Mesendoderm (in vitro differentiated cells): ENCODE results near the gene MARCKSL1.

ENCODE experiments used
- DNase-seq: peaks from one replicate; pipeline ENCODE4 v3.0.0; 2013
- H2AK5ac ChIP-seq: 2 replicates; pipeline ENCODE4 v1.6.1; 2013; ENCODE audit warnings: low read length, inconsistent platforms
- H2BK120ac ChIP-seq: 2 replicates; pipeline ENCODE4 v1.6.1; 2013; ENCODE audit warnings: low read depth, mild to moderate bottlenecking, low read length, moderate library complexity, mixed read lengths
- H2BK15ac ChIP-seq: replicated peaks from 2 replicates; pipeline ENCODE4 v1.6.1; 2013; ENCODE audit warnings: low read depth, mild to moderate bottlenecking, moderate library complexity
- H2BK5ac ChIP-seq: 2 replicates; pipeline ENCODE4 v1.6.1; 2013; ENCODE audit warnings: low read length, inconsistent platforms
- H3K18ac ChIP-seq: 2 replicates; pipeline ENCODE4 v1.6.1; 2013; ENCODE audit warnings: mild to moderate bottlenecking, low read length, mixed read lengths
- H3K23ac ChIP-seq: one replicate; pipeline ENCODE4 v1.6.1; 2013; ENCODE audit warnings: low read length
- H3K27ac ChIP-seq: 2 replicates; pipeline ENCODE4 v1.5.1; 2013; ENCODE audit warnings: low read depth, mild to moderate bottlenecking, inconsistent platforms, low read length, moderate library complexity
- H3K27me3 ChIP-seq: 2 replicates; pipeline ENCODE4 v1.6.1; 2013; ENCODE audit warnings: low read length, control low read depth, mild to moderate bottlenecking, inconsistent platforms; ENCODE audit not compliant: insufficient read depth, poor library complexity
- H3K36me3 ChIP-seq: 2 replicates; pipeline ENCODE4 v1.6.1; 2013; ENCODE audit warnings: low read length, inconsistent platforms; ENCODE audit not compliant: control insufficient read depth, insufficient read depth
- H3K4ac ChIP-seq: one replicate; pipeline ENCODE4 v1.6.1; 2013; ENCODE audit warnings: low read depth, mild to moderate bottlenecking, low read length, moderate library complexity
- H3K4me1 ChIP-seq: 2 replicates; pipeline ENCODE4 v1.6.1; 2013; ENCODE audit warnings: low read depth, low read length, inconsistent platforms; ENCODE audit not compliant: control insufficient read depth
- H3K4me2 ChIP-seq: 2 replicates; pipeline ENCODE4 v1.6.1; 2013; ENCODE audit warnings: low read length
- H3K4me3 ChIP-seq: 2 replicates; pipeline ENCODE4 v1.5.1; 2013; ENCODE audit warnings: mild to moderate bottlenecking, low read length
- H3K56ac ChIP-seq: one replicate; pipeline ENCODE4 v1.6.1; 2013; ENCODE audit warnings: low read length
- H3K79me1 ChIP-seq: 2 replicates; pipeline ENCODE4 v1.6.1; 2013; ENCODE audit warnings: low read length, inconsistent platforms
- H3K79me2 ChIP-seq: 2 replicates; pipeline ENCODE4 v1.6.1; 2013; ENCODE audit warnings: mild to moderate bottlenecking, low read length; ENCODE audit not compliant: control insufficient read depth, insufficient read depth
- H3K9ac ChIP-seq: 2 replicates; pipeline ENCODE4 v1.6.1; 2013; ENCODE audit warnings: low read length, inconsistent platforms
- H4K5ac ChIP-seq: one replicate; pipeline ENCODE4 v1.6.1; 2013; ENCODE audit warnings: low read length
- H4K8ac ChIP-seq: one replicate; pipeline ENCODE4 v1.6.1; 2013; ENCODE audit warnings: low read depth, mild to moderate bottlenecking, control low read depth, low read length, moderate library complexity
- WGBS: extraction: QIAGEN DNeasy Blood & Tissue Kit; methylation state at CpG from one replicate; pipeline ENCODE4 v1.1.7; 2013; ENCODE audit warnings: low lambda C conversion rate, missing lambda C conversion rate; ENCODE audit not compliant: insufficient coverage; ENCODE audit errors: extremely low coverage; 5-methylcytosine and 5-hydroxymethylcytosine counted together

Gene MARCKSL1

GRCh38 chr1:32352239-32352745 is 16.3 kb upstream of the MARCKSL1 start:
- H4K8ac ChIP-seq: no peak overlapping the region
- no peaks in the 10 kb centered on the region for H3K4me1 ChIP-seq
- H3K18ac ChIP-seq: no peak overlapping the region
- no peaks in the 10 kb centered on the region for H3K36me3 ChIP-seq
- H2AK5ac ChIP-seq: no peak overlapping the region
- no peaks in the 10 kb centered on the region for H3K27me3 ChIP-seq
- no peak overlapping the region for H2BK5ac ChIP-seq
- H3K9ac ChIP-seq: peak overlapping the region; percentile 90
- no peak overlapping the region for H4K5ac ChIP-seq
- no peaks in the 10 kb centered on the region for H3K79me1 ChIP-seq
- no peak overlapping the region for H2BK15ac ChIP-seq
- no peaks in the 10 kb centered on the region for H3K79me2 ChIP-seq
- H3K4ac ChIP-seq: peak overlapping the region; percentile 9
- WGBS: no CpG with 5 or more reads among the region's 8 CpGs
- H3K4me2 ChIP-seq: peak overlapping the region; percentile 75
- no peak overlapping the region for H3K4me3 ChIP-seq
- H3K23ac ChIP-seq: no peak overlapping the region
- no peak for DNase-seq
- H2BK120ac ChIP-seq: no peak overlapping the region
- peak overlapping the region; percentile 93 for H3K56ac ChIP-seq
- H3K27ac ChIP-seq: peak overlapping the region; percentile 55

DNA sequence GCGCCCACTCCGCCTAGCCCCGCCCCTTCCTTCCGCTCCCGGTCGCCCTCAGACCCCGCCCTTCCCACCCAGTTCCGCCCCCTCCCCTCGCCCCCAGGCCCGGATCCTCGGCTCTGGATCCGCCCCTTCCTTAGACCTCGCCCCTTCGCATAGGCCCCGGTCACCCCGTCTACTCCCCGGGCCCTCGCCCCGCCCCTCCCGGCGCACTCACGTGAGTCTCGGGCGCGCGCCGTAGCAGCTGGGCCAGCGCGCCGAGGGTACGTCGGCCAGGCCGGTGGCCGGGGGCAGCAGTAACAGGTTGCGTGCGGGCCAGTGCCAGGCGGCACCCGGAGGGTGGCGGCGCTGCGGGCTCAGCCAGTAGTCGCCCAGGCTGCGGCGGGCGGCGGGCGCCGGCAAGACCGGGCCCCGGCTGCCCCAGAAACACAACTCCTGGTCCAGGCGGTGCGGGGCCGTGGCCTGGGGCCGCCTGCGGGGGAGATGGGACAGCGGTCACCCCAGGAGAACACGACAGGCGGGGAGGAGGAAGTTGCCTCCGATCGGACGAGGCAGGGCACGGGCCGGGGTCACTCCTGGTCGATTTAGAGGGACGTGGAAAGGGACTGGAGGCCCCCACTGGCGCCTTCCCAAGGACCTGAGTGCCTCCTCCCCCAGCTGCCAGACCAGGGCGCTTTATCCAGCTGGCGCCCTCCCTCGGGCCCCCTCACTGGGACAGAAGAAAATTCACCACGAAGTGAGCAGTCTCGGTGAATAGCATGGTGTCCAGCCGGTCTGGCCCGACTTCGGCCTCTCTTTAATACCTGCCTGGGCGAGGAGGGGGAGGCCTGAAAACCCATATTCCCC is 15.6 kb upstream of the MARCKSL1 start:
- H3K56ac ChIP-seq: peak overlapping the region; percentile 93
- H3K9ac ChIP-seq: peak overlapping the region; percentile 90
- peak overlapping the region; percentile 75 for H3K4me2 ChIP-seq
- H3K79me2 ChIP-seq: no peaks in the 10 kb centered on the region
- no peaks in the 10 kb centered on the region for H3K27me3 ChIP-seq
- peak overlapping the region; percentile 63 for H3K4ac ChIP-seq
- peak overlapping the region; percentile 80 for H3K4me3 ChIP-seq
- H3K23ac ChIP-seq: peak overlapping the region; percentile 97
- no peaks in the 10 kb centered on the region for H3K79me1 ChIP-seq
- H3K18ac ChIP-seq: peak overlapping the region; percentile 85
- no peaks in the 10 kb centered on the region for H3K4me1 ChIP-seq
- no peak overlapping the region for H4K5ac ChIP-seq
- no peak overlapping the region for H2AK5ac ChIP-seq
- WGBS: no CpG with 5 or more reads among the region's 75 CpGs
- H2BK5ac ChIP-seq: no peak overlapping the region
- H4K8ac ChIP-seq: no peak overlapping the region
- no peak overlapping the region for H2BK120ac ChIP-seq
- H3K27ac ChIP-seq: peak overlapping the region; percentile 55
- no peak overlapping the region for H2BK15ac ChIP-seq
- H3K36me3 ChIP-seq: no peaks in the 10 kb centered on the region
- peak; percentile 97 for DNase-seq

- peak overlapping the region; percentile 38 for H3K27ac ChIP-seq
- no CpG with 5 or more reads among the region's 28 CpGs for WGBS
- peak; percentile 82 for DNase-seq
Observed at GRCh38 chr1:32350785-32351398, 14.9 kb upstream of the MARCKSL1 start.

GRCh38 chr1:32349211-32349708 is 13.2 kb upstream of the MARCKSL1 start:
- Histone ChIP-seq H3K79me2 (no peaks in the 10 kb centered on the region), H3K27me3 (no peaks in the 10 kb centered on the region), H4K5ac (no peak overlapping the region), H3K9ac (no peak overlapping the region), H2BK15ac (no peak overlapping the region), H4K8ac (no peak overlapping the region), H3K18ac (no peak overlapping the region), H3K56ac (no peak overlapping the region), H3K4me1 (no peaks in the 10 kb centered on the region), H3K27ac (no peak overlapping the region), H3K36me3 (no peaks in the 10 kb centered on the region), H3K79me1 (no peaks in the 10 kb centered on the region), H3K4me2 (no peak overlapping the region), H2BK5ac (no peak overlapping the region), H3K23ac (no peak overlapping the region), H2AK5ac (no peak overlapping the region), H3K4ac (no peak overlapping the region), H2BK120ac (no peak overlapping the region), H3K4me3 (no peak overlapping the region)
- no peak for DNase-seq
- no CpG with 5 or more reads among the region's 8 CpGs for WGBS

More at GRCh38 chr1:32350785-32351398, 14.9 kb upstream of the MARCKSL1 start:
- Histone ChIP-seq H3K18ac (no peak overlapping the region), H3K4me2 (peak overlapping the region; percentile 61), H3K4me1 (no peaks in the 10 kb centered on the region), H3K79me2 (no peaks in the 10 kb centered on the region), H4K8ac (no peak overlapping the region), H2BK15ac (no peak overlapping the region), H3K4me3 (peak overlapping the region; percentile 80), H2BK120ac (no peak overlapping the region), H2BK5ac (no peak overlapping the region), H3K79me1 (no peaks in the 10 kb centered on the region), H4K5ac (no peak overlapping the region), H3K27me3 (no peaks in the 10 kb centered on the region), H3K9ac (peak overlapping the region; percentile 72), H2AK5ac (no peak overlapping the region), H3K36me3 (no peaks in the 10 kb centered on the region), H3K56ac (peak overlapping the region; percentile 91), H3K23ac (no peak overlapping the region), H3K4ac (no peak overlapping the region)

- DNase-seq: no peak
- H3K56ac ChIP-seq: no peak overlapping the region
- H2BK120ac ChIP-seq: no peak overlapping the region
- H3K18ac ChIP-seq: no peak overlapping the region
- H3K36me3 ChIP-seq: no peaks in the 10 kb centered on the region
- H2BK5ac ChIP-seq: no peak overlapping the region
- H3K27ac ChIP-seq: no peak overlapping the region
- H4K5ac ChIP-seq: no peak overlapping the region
- H3K27me3 ChIP-seq: no peaks in the 10 kb centered on the region
- H3K79me1 ChIP-seq: no peaks in the 10 kb centered on the region
- no peak overlapping the region for H3K4me2 ChIP-seq
- no peak overlapping the region for H3K9ac ChIP-seq
- no peak overlapping the region for H2AK5ac ChIP-seq
- WGBS: no CpG with 5 or more reads among the region's 9 CpGs
- no peak overlapping the region for H3K4ac ChIP-seq
- no peak overlapping the region for H4K8ac ChIP-seq
- no peak overlapping the region for H3K4me3 ChIP-seq
- H3K79me2 ChIP-seq: no peaks in the 10 kb centered on the region
- H3K4me1 ChIP-seq: no peaks in the 10 kb centered on the region
- no peak overlapping the region for H3K23ac ChIP-seq
- no peak overlapping the region for H2BK15ac ChIP-seq
Observed at GRCh38 chr1:32346532-32347157, 10.6 kb upstream of the MARCKSL1 start.
